HEK293T (cell line): Measurements from ENCODE around the gene PRPSAP1.
A peak's percentile ranks its signal among the peaks of the same experiment; 100 is the strongest.

Experiments used
- CTCF ChIA-PET: fragments of 350-600 bp; formaldehyde crosslinking; extraction: SDS; loops from one replicate; lab custom pipeline; 2021; ENCODE audit warnings: antibody characterized with exemption, inconsistent platforms; lab: Yijun Ruan, JAX
- POLR2A ChIA-PET: fragments of 350-600 bp; formaldehyde crosslinking; extraction: SDS; loops from one replicate; lab custom pipeline; 2020; ENCODE audit warnings: antibody characterized with exemption, inconsistent platforms; lab: Yijun Ruan, JAX
- DNase-seq: peaks from one replicate; pipeline ENCODE4 v3.0.0; 2012; ENCODE audit warnings: mixed read lengths; ENCODE audit errors: extremely low spot score
- ARNT ChIP-seq: fragments of 450-650 bp; IDR thresholded peaks from 2 replicates; pipeline ENCODE4 v1.6.1; 2017; ENCODE audit warnings: mild to moderate bottlenecking
- BHLHE40 ChIP-seq: fragments of 450-650 bp; IDR thresholded peaks from 2 replicates; pipeline ENCODE4 v1.6.1; 2016; ENCODE audit warnings: mild to moderate bottlenecking, moderate library complexity, borderline replicate concordance
- CTBP1 ChIP-seq: fragments of 450-650 bp; IDR thresholded peaks from 2 replicates; pipeline ENCODE4 v1.6.1; 2016; ENCODE audit warnings: borderline replicate concordance
- ELF4 ChIP-seq: fragments of 450-650 bp; IDR thresholded peaks from 2 replicates; pipeline ENCODE4 v1.6.1; 2017; ENCODE audit warnings: antibody characterized with exemption
- FOXA1 ChIP-seq: fragments of 450-650 bp; IDR thresholded peaks from 2 replicates; pipeline ENCODE4 v1.6.1; 2016; ENCODE audit warnings: mild to moderate bottlenecking
- FOXK2 ChIP-seq: fragments of 450-650 bp; IDR thresholded peaks from 2 replicates; pipeline ENCODE4 v1.6.1; 2016; ENCODE audit warnings: mild to moderate bottlenecking
- FOXM1 ChIP-seq: fragments of 450-650 bp; IDR thresholded peaks from 2 replicates; pipeline ENCODE4 v1.6.1; 2017; ENCODE audit warnings: mild to moderate bottlenecking, borderline replicate concordance
- HDGF ChIP-seq: fragments of 450-650 bp; IDR thresholded peaks from 2 replicates; pipeline ENCODE4 v1.6.1; 2017; ENCODE audit warnings: antibody characterized with exemption, borderline replicate concordance
- L3MBTL2 ChIP-seq: fragments of 450-650 bp; conservative IDR thresholded peaks from 2 replicates; pipeline ENCODE4 v1.6.1; 2016; ENCODE audit warnings: mild to moderate bottlenecking
- LEF1 ChIP-seq: fragments of 450-650 bp; IDR thresholded peaks from 2 replicates; pipeline ENCODE4 v1.6.1; 2017; ENCODE audit warnings: mild to moderate bottlenecking, borderline replicate concordance
- NFRKB ChIP-seq: fragments of 450-650 bp; IDR thresholded peaks from 2 replicates; pipeline ENCODE4 v1.6.1; 2016; ENCODE audit warnings: mild to moderate bottlenecking, moderate library complexity
- SP1 ChIP-seq: fragments of 450-650 bp; IDR thresholded peaks from 2 replicates; pipeline ENCODE4 v1.6.1; 2017
- SUZ12 ChIP-seq: fragments of 450-650 bp; IDR thresholded peaks from 2 replicates; pipeline ENCODE4 v1.6.1; 2016; ENCODE audit warnings: mild to moderate bottlenecking
- TARDBP ChIP-seq: fragments of 450-650 bp; IDR thresholded peaks from 2 replicates; pipeline ENCODE4 v1.6.1; 2016
- ZNF384 ChIP-seq: fragments of 450-650 bp; IDR thresholded peaks from 2 replicates; pipeline ENCODE4 v1.6.1; 2016
- TF ChIP-seq, protein P1 (sequence below): fragments of 450-650 bp; IDR thresholded peaks from 2 replicates; pipeline ENCODE4 v1.6.1; 2016

Gene PRPSAP1

DNA sequence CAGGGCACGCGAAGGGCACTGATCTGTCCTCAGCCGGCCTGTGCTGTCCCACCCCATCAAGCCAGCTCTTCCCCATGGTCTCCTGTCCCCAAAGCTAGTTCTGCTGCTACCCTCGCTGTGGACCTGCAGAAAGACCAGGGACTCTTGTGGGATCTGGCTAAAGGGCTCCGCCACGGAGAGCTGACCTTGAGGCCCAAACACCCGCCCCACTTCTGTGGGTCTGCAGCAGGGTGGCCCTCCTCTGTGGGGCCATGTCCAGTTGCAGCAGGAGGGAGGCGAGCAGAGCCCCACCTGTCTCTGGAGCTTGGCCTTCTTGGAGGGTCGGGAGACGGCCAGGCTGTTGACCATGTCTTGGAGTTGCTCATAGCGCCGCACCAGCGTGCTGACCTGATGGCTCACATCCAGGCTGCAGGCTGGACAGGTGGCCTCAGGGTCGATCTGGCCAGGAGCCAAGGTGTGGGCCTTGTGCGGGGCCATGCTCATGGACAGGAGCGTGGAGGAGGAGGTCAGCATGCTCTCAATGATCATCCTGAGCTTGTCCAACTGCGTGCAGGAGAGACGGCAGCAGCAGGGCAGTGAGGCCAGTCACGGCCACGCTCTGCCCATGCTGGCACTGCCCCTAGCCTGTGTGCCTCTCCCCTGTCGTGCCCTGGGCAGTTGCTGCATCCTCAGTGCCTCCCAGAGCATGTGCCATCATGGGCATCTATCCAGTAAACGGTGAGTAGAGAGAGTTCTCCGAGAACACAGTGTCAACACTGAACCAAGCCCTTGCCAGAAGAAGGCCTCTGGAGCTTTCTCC, 71.9 kb downstream of the PRPSAP1 start:
- TF ChIP-seq NFRKB (no peak), FOXM1 (no peak), LEF1 (no peak), TARDBP (no peak), BHLHE40 (no peak), FOXA1 (no peak), L3MBTL2 (no peak), ELF4 (no peak), ARNT (no peak), FOXK2 (no peak), ZNF384 (no peak), SUZ12 (no peak), CTBP1 (no peak), SP1 (no peak)
- TF ChIP-seq, protein P1, sequence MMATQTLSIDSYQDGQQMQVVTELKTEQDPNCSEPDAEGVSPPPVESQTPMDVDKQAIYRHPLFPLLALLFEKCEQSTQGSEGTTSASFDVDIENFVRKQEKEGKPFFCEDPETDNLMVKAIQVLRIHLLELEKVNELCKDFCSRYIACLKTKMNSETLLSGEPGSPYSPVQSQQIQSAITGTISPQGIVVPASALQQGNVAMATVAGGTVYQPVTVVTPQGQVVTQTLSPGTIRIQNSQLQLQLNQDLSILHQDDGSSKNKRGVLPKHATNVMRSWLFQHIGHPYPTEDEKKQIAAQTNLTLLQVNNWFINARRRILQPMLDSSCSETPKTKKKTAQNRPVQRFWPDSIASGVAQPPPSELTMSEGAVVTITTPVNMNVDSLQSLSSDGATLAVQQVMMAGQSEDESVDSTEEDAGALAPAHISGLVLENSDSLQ: no peak
- no peak for DNase-seq
- CTCF ChIA-PET: interaction anchor here (0.9 to 2.6 kb wide), 3 partner anchors 102 to 157 kb away, joined by 3 to 12 read pairs (median 3); no protein-coding TSS in a partner anchor
- POLR2A ChIA-PET: interaction anchor here (3.7 kb wide), 1 partner anchor 15 kb away, joined by 14 read pairs; no protein-coding TSS in a partner anchor

DNA sequence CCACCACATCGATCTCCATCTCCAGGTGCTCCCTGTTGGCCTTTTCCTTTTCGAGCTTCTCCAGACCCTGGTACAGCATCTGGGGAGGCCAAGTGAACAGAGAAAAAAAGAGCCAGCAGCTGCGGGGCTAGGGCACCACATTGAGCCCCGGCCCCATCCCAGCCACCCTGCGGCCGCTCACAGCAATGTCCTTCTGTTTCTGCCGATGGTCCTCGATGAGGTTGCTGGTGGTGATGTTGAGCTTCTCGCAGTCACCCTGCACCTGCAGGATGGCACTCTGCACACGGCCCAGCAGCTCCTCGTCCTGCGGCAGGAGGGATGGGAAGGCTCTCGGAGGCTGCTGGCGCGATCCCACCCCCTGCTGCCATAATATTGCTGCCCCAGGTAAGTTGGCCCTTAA, 73.1 kb downstream of the PRPSAP1 start:
- ChIA-PET CTCF (interaction anchor here (0.9 to 2.6 kb wide), 10 partner anchors 15 to 278 kb away, joined by 3 to 13 read pairs (median 4); no protein-coding TSS in a partner anchor), POLR2A (interaction anchor here (1.2 to 3.7 kb wide), 2 partner anchors 12 to 13 kb away, joined by 3 to 14 read pairs; no protein-coding TSS in a partner anchor)
- TF ChIP-seq CTBP1 (no peak), FOXM1 (no peak), SUZ12 (no peak), FOXA1 (no peak), ELF4 (no peak), BHLHE40 (no peak), FOXK2 (no peak), L3MBTL2 (no peak), SP1 (no peak), ARNT (no peak), NFRKB (no peak), LEF1 (no peak)
- TF ChIP-seq, protein P1: no peak
- no peak for DNase-seq

DNA sequence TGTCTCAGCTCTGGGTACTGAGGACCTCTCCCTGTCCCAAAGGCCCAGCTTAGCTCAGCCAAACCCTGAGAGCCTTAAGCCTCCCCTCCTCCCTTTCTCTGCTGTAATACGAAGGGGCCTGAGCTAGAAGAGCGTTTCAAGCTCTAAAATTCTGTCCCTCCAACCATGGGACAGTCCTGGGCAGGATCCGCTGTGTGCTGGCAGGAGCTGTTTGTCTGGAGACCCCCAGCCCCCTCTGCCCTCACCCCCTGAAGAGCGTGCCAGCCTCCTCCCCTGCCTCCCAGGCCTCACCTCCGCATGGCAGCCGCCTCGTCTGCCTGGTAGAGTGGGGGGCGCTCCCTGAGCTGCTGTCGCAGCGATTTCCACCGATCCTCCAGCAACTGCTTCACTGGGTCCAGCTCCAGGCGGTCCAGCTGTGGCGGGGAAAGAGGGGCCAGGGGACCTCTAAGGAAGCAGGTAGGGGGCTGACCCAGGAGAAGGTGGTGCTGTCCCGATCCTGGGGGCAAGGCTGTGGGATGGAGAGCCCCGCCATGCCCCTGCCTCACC, 73.9 kb downstream of the PRPSAP1 start:
- DNase-seq: no peak
- CTCF ChIA-PET: interaction anchor here (0.6 to 2.6 kb wide), 37 partner anchors 8 to 277 kb away, joined by 3 to 29 read pairs (median 4); partner anchors contain the start of gene EXOC7
- POLR2A ChIA-PET: interaction anchor here (1.0 to 3.7 kb wide), 5 partner anchors 11 to 158 kb away, joined by 3 to 14 read pairs (median 3); partner anchors contain the start of gene UBALD2
- TF ChIP-seq ZNF384 (no peak), TARDBP (no peak), SP1 (no peak), FOXM1 (no peak), ARNT (no peak), HDGF (no peak), L3MBTL2 (no peak), FOXK2 (no peak), BHLHE40 (no peak), ELF4 (no peak)
- TF ChIP-seq, protein P1: no peak

DNA sequence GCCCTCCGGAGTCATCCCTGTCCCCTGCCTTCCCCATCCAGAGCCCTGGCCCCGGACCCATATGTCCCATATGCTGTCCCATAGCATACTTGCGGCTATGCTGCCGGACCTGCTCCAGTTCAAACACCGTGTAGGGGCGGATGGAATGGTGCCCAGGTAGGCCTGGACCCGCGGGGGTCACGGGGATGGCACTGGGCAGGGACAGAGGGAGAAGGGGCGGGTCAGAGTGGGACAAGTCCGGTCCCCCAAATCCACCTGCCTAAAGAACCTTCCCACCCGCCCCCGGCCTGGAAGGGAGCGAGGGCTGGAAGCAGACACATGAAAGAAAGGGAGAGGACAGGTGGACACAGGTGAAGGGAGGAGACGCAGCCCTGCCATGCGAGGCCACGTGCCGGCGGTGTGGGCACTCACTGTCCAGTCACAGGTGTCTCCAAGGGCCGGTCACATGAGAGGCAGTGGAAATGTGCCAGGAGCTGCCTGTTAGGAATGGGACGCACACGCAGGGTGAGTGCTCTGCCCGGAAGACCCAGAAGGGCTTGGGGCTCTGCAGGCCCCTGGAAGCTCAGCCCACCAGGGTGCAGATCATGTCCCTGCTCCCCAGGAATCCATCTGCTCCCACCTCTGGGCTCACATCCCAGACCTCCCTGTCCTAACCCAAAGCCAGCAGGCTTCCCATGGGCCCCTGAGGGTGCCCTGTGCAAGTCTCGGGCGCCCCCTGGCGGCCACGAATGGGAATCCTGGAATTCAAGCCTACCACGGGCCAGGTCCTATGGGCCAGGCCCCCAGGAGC, 74.6 kb downstream of the PRPSAP1 start:
- TF ChIP-seq SP1: no peak
- no peak for TF ChIP-seq ELF4
- TF ChIP-seq ZNF384: no peak
- no peak for TF ChIP-seq CTBP1
- no peak for TF ChIP-seq TARDBP
- no peak for TF ChIP-seq LEF1
- no peak for TF ChIP-seq HDGF
- ChIA-PET CTCF (interaction anchor here (0.6 to 2.6 kb wide), 37 partner anchors 8 to 276 kb away, joined by 3 to 29 read pairs (median 4); partner anchors contain the start of gene EXOC7), POLR2A (interaction anchor here (1.0 to 3.7 kb wide), 6 partner anchors 10 to 176 kb away, joined by 3 to 14 read pairs (median 4); partner anchors contain the start of genes EXOC7 and UBALD2)
- DNase-seq: peak; percentile 94
